HEK293 (cell line): ENCODE data around the gene LY6G5C.

Source experiments
- CTCF ChIP-seq: fragments of 450-650 bp; formaldehyde crosslinking; IDR thresholded peaks from 2 replicates; pipeline ENCODE4 v1.5.1; 2016; ENCODE audit warnings: missing biosample characterization, missing genetic modification characterization
- PRDM4 ChIP-seq: fragments of 450-650 bp; formaldehyde crosslinking; IDR thresholded peaks from 2 replicates; pipeline ENCODE4 v1.5.1; 2017; ENCODE audit warnings: missing biosample characterization, missing genetic modification characterization
- REST ChIP-seq: fragments of 450-650 bp; formaldehyde crosslinking; IDR thresholded peaks from 2 replicates; pipeline ENCODE4 v1.5.1; 2016; ENCODE audit warnings: missing biosample characterization, missing genetic modification characterization
- SP2 ChIP-seq: fragments of 450-650 bp; formaldehyde crosslinking; IDR thresholded peaks from 2 replicates; pipeline ENCODE4 v1.5.1; 2016; ENCODE audit warnings: missing biosample characterization, missing genetic modification characterization
- TCF7L2 ChIP-seq: IDR thresholded peaks from 2 replicates; pipeline ENCODE4 v1.6.1; 2011; ENCODE audit warnings: low read depth, mild to moderate bottlenecking, inconsistent platforms, low read length, moderate library complexity, borderline replicate concordance
- YY1 ChIP-seq: fragments of 450-650 bp; formaldehyde crosslinking; IDR thresholded peaks from 2 replicates; pipeline ENCODE4 v1.5.1; 2018; ENCODE audit warnings: missing biosample characterization, missing genetic modification characterization
- ZNF274 ChIP-seq, 2 experiments: fragments of 200-500 bp in 1 of 2; fragments of 450-650 bp in 1 of 2; sonication (Bioruptor generic) in 1 of 2; formaldehyde crosslinking in 1 of 2; IDR thresholded peaks; 2 replicates each; pipeline versions ENCODE4 v1.5.1 to v1.6.1; 2014 to 2016; ENCODE audit warnings: borderline replicate concordance in 1 of 2, inconsistent platforms in 1 of 2, low read length in 1 of 2, missing biosample characterization in 1 of 2, missing genetic modification characterization in 1 of 2
- ZNF513 ChIP-seq: fragments of 450-650 bp; IDR thresholded peaks from 2 replicates; pipeline ENCODE4 v1.5.1; 2018; ENCODE audit warnings: missing biosample characterization, missing genetic modification characterization
- ZNF529 ChIP-seq: fragments of 450-650 bp; formaldehyde crosslinking; IDR thresholded peaks from 2 replicates; pipeline ENCODE4 v1.5.1; 2017; ENCODE audit warnings: missing genetic modification characterization, missing biosample characterization; ENCODE audit not compliant: insufficient replicate concordance
- ZNF692 ChIP-seq: fragments of 450-650 bp; formaldehyde crosslinking; IDR thresholded peaks from 2 replicates; pipeline ENCODE4 v1.5.1; 2016; ENCODE audit warnings: missing biosample characterization, missing genetic modification characterization

- no peak for TF ChIP-seq REST
- TF ChIP-seq CTCF (tag by site-specific recombination) = no peak
- TF ChIP-seq ZNF692 = no peak
- TF ChIP-seq ZNF274 (IDR thresholded peaks at IDR 0.05; ENCODE audit: low read length) = no peak
- no peak for TF ChIP-seq ZNF274 (tag by site-specific recombination; IDR thresholded peaks at IDR 0.05; ENCODE audit: borderline replicate concordance)
- TF ChIP-seq YY1 (tag by site-specific recombination) = no peak
- TF ChIP-seq TCF7L2 = no peak
- no peak for TF ChIP-seq ZNF529 (tag by site-specific recombination)
- TF ChIP-seq PRDM4 (tag by site-specific recombination) = no peak
- TF ChIP-seq ZNF513 = no peak
- TF ChIP-seq SP2 = no peak
These were observed 22.6 kb downstream of the LY6G5C start for GRCh38 chr6:31658158-31658688.
